Ishikawa (cell line): ENCODE measurements around the gene NTNG2.

Experiments used
- CEBPB ChIP-seq: IDR thresholded peaks from 2 replicates; pipeline ENCODE4 v1.6.1; 2012
- EGR1 ChIP-seq: IDR thresholded peaks from 2 replicates; pipeline ENCODE4 v1.6.1; 2012
- EP300 ChIP-seq: IDR thresholded peaks from 2 replicates; pipeline ENCODE4 v1.6.1; 2012; ENCODE audit warnings: borderline replicate concordance
- FOXM1 ChIP-seq: IDR thresholded peaks from 2 replicates; pipeline ENCODE4 v1.6.1; 2012; ENCODE audit warnings: low read depth, borderline replicate concordance
- NFIC ChIP-seq: IDR thresholded peaks from 2 replicates; pipeline ENCODE4 v1.6.1; 2012
- RAD21 ChIP-seq: IDR thresholded peaks from 2 replicates; pipeline ENCODE4 v1.6.1; 2012; ENCODE audit warnings: low read depth
- TAF1 ChIP-seq: IDR thresholded peaks from 2 replicates; pipeline ENCODE4 v1.6.1; 2012; ENCODE audit warnings: low read depth, mild to moderate bottlenecking
- TEAD4 ChIP-seq: IDR thresholded peaks from 2 replicates; pipeline ENCODE4 v1.6.1; 2012
- YY1 ChIP-seq: IDR thresholded peaks from 2 replicates; pipeline ENCODE4 v1.6.1; 2012; ENCODE audit warnings: low read depth
- TF ChIP-seq, protein P1 (sequence below): IDR thresholded peaks from 2 replicates; pipeline ENCODE4 v1.6.1; 2012; ENCODE audit warnings: low read depth, mild to moderate bottlenecking
- TF ChIP-seq, protein P2 (sequence below): IDR thresholded peaks from 2 replicates; pipeline ENCODE4 v1.6.1; 2012

DNA sequence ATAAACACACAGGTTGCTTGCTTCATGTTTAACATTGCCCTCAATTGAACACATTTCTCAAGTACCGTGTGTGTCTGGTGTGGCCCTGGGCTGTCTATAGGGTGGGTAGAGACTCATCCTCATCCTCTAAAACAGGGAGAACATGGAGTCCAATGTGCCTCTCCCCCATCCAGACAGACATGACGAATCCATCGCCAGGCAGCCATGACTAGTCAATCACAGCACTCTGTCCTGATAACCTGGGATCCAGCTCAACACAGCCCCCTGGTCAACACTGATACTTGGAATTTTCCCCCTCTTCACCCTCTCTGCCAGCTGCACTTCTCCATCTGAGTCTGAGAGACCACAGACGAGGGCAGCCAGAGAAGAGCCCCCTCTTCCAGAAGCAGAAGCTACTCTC, 10.7 kb upstream of the NTNG2 start:
- TF ChIP-seq RAD21 (no peak), YY1 (no peak), TAF1 (no peak), EP300 (no peak), FOXM1 (no peak), TEAD4 (no peak), CEBPB (no peak), EGR1 (no peak), NFIC (no peak)
- TF ChIP-seq, protein P1, sequence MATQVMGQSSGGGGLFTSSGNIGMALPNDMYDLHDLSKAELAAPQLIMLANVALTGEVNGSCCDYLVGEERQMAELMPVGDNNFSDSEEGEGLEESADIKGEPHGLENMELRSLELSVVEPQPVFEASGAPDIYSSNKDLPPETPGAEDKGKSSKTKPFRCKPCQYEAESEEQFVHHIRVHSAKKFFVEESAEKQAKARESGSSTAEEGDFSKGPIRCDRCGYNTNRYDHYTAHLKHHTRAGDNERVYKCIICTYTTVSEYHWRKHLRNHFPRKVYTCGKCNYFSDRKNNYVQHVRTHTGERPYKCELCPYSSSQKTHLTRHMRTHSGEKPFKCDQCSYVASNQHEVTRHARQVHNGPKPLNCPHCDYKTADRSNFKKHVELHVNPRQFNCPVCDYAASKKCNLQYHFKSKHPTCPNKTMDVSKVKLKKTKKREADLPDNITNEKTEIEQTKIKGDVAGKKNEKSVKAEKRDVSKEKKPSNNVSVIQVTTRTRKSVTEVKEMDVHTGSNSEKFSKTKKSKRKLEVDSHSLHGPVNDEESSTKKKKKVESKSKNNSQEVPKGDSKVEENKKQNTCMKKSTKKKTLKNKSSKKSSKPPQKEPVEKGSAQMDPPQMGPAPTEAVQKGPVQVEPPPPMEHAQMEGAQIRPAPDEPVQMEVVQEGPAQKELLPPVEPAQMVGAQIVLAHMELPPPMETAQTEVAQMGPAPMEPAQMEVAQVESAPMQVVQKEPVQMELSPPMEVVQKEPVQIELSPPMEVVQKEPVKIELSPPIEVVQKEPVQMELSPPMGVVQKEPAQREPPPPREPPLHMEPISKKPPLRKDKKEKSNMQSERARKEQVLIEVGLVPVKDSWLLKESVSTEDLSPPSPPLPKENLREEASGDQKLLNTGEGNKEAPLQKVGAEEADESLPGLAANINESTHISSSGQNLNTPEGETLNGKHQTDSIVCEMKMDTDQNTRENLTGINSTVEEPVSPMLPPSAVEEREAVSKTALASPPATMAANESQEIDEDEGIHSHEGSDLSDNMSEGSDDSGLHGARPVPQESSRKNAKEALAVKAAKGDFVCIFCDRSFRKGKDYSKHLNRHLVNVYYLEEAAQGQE = no peak
- TF ChIP-seq, protein P2, sequence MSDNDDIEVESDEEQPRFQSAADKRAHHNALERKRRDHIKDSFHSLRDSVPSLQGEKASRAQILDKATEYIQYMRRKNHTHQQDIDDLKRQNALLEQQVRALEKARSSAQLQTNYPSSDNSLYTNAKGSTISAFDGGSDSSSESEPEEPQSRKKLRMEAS = no peak
